ENCODE data around the gene ARHGEF19.
"Not testable (repeated sequence)": the region's sequence is repeated elsewhere in the genome, so short reads cannot be mapped to it uniquely, and the experiment has no call there.

DNA sequence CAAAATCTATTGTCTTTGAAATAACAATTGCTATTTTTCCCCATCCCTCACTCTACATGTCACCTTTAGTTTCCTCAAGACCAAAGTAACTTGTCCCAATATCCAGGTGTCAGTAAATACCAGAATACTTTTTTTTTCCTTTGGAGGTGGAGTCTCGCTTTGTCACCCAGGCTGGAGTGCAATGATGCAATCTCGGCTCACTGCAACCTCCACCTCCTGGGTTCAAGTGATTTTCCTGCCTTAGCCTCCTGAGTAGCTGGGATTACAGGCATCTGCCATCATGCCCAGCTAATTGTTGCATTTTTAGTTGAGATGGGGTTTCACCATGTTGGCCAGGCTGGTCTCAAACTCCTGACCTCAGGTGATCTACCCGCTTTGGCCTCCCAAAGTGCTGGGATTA lies 45.1 kb upstream of the ARHGEF19 start:
- not testable (repeated sequence) for TF ChIP-seq EZH2 (IDR thresholded peaks at IDR 0.05); POLR2AphosphoS5 (IDR thresholded peaks at IDR 0.05; ENCODE audit: borderline replicate concordance, low read depth, low read length)

Measured in SK-N-MC (cell line).